ENCODE measurements around the gene APP.
"Not testable (repeated sequence)": the region's sequence is repeated elsewhere in the genome, so short reads cannot be mapped to it uniquely, and the experiment has no call there.

APP gene

GRCh38 chr21:26027696-26028095 is 142.9 kb downstream of the APP start:
- H3K9ac ChIP-seq (ENCODE audit: low read length): no peak overlapping the region
- no peaks in the 10 kb centered on the region for H3K27me3 ChIP-seq (ENCODE audit: control insufficient read depth, insufficient read depth, low read length)
- no peaks in the 10 kb centered on the region for H3K9me3 ChIP-seq (ENCODE audit: control insufficient read depth, low read depth, low read length)
- H3K27ac ChIP-seq (ENCODE audit: low read length): no peak overlapping the region
- peaks cover 9% of the 10 kb centered on the region for H3K4me1 ChIP-seq (ENCODE audit: control insufficient read depth, low read depth, low read length)
- H3K36me3 ChIP-seq (ENCODE audit: control insufficient read depth, low read depth, low read length): peaks cover 4% of the 10 kb centered on the region
- H3K4me3 ChIP-seq (ENCODE audit: low read length): no peak overlapping the region

DNA sequence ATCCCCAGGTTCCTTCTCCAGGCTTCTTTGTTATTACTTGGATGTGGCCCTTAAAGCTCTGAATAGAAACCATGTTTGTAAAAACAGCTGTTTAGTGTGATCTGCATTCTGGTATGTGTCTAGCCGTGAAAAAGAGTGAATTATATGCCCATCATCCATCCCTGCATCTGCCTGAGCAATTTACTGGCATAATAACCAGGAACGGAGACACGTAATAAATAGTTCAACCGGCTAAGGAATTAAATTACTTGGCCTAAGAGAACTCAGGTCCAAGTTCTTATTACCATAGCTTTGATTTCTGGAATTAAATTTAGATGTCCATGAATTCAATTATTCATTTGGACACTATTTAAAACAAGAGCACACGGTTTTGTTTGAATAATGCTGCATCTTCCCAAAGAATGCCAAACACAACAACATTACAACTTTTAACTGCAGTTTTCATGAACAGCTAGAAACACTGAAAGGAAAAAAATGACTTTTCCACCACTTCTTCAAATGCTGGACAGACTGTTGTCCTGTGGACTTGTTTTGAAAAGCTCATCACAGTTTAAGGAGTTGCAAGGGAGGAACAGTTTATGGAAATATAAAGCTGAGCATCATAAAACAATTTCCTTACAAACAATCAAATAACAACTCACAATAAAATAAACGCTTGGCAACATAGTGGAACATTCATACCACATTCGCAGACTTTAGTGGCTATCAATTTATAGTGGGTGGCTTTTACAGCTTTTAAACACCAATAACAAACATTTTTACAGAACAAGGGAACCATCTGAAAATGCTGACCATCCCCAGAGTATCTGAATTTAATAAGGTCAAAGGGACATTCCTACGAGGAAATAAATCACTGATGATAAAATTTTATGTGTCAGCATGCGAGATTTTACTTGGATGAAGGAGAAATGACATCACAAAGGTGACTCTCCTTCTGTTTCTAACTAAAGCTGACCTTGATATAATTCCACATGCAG is 144.7 kb downstream of the APP start:
- no peaks in the 10 kb centered on the region for H3K9me3 ChIP-seq (ENCODE audit: control insufficient read depth, low read depth, low read length)
- H3K9ac ChIP-seq (ENCODE audit: low read length): no peak overlapping the region
- no peak overlapping the region for H3K4me3 ChIP-seq (ENCODE audit: low read length)
- H3K27me3 ChIP-seq (ENCODE audit: control insufficient read depth, insufficient read depth, low read length): no peaks in the 10 kb centered on the region
- H3K36me3 ChIP-seq (ENCODE audit: control insufficient read depth, low read depth, low read length): peaks cover 15% of the 10 kb centered on the region
- peaks cover 9% of the 10 kb centered on the region for H3K4me1 ChIP-seq (ENCODE audit: control insufficient read depth, low read depth, low read length)
- no peak overlapping the region for H3K27ac ChIP-seq (ENCODE audit: low read length)

GRCh38 chr21:26023406-26023805 is 147.2 kb downstream of the APP start:
- peaks cover 24% of the 10 kb centered on the region for H3K36me3 ChIP-seq (ENCODE audit: control insufficient read depth, low read depth, low read length)
- not testable (repeated sequence) for H3K4me1 ChIP-seq (ENCODE audit: control insufficient read depth, low read depth, low read length)

GRCh38 chr21:26022598-26023337 is 147.8 kb downstream of the APP start:
- H3K4me3 ChIP-seq (ENCODE audit: low read length); H3K9me3 ChIP-seq (ENCODE audit: control insufficient read depth, low read depth, low read length); H3K4me1 ChIP-seq (ENCODE audit: control insufficient read depth, low read depth, low read length); H3K27me3 ChIP-seq (ENCODE audit: control insufficient read depth, insufficient read depth, low read length); H3K9ac ChIP-seq (ENCODE audit: low read length); H3K27ac ChIP-seq (ENCODE audit: low read length): not testable (repeated sequence)
- H3K36me3 ChIP-seq (ENCODE audit: control insufficient read depth, low read depth, low read length): peaks cover 24% of the 10 kb centered on the region

More at GRCh38 chr21:26023406-26023805, 147.2 kb downstream of the APP start:
- H3K27ac ChIP-seq (ENCODE audit: low read length); H3K4me3 ChIP-seq (ENCODE audit: low read length); H3K9ac ChIP-seq (ENCODE audit: low read length); H3K9me3 ChIP-seq (ENCODE audit: control insufficient read depth, low read depth, low read length); H3K27me3 ChIP-seq (ENCODE audit: control insufficient read depth, insufficient read depth, low read length): not testable (repeated sequence)

GRCh38 chr21:26020510-26020909 is 150.1 kb downstream of the APP start:
- Histone ChIP-seq H3K4me1 (ENCODE audit: control insufficient read depth, low read depth, low read length) (peaks cover 9% of the 10 kb centered on the region), H3K27ac (ENCODE audit: low read length) (no peak overlapping the region), H3K36me3 (ENCODE audit: control insufficient read depth, low read depth, low read length) (peaks cover 24% of the 10 kb centered on the region), H3K9ac (ENCODE audit: low read length) (no peak overlapping the region), H3K9me3 (ENCODE audit: control insufficient read depth, low read depth, low read length) (no peaks in the 10 kb centered on the region), H3K4me3 (ENCODE audit: low read length) (no peak overlapping the region), H3K27me3 (ENCODE audit: control insufficient read depth, insufficient read depth, low read length) (no peaks in the 10 kb centered on the region)

GRCh38 chr21:26020081-26020480 is 150.5 kb downstream of the APP start:
- no peaks in the 10 kb centered on the region for H3K9me3 ChIP-seq (ENCODE audit: control insufficient read depth, low read depth, low read length)
- H3K4me3 ChIP-seq (ENCODE audit: low read length): no peak overlapping the region
- no peak overlapping the region for H3K9ac ChIP-seq (ENCODE audit: low read length)
- peaks cover 9% of the 10 kb centered on the region for H3K4me1 ChIP-seq (ENCODE audit: control insufficient read depth, low read depth, low read length)
- peaks cover 24% of the 10 kb centered on the region for H3K36me3 ChIP-seq (ENCODE audit: control insufficient read depth, low read depth, low read length)
- H3K27ac ChIP-seq (ENCODE audit: low read length): no peak overlapping the region
- H3K27me3 ChIP-seq (ENCODE audit: control insufficient read depth, insufficient read depth, low read length): no peaks in the 10 kb centered on the region

- no peak overlapping the region for H3K9ac ChIP-seq (ENCODE audit: low read length)
- no peak overlapping the region for H3K27ac ChIP-seq (ENCODE audit: low read length)
- no peaks in the 10 kb centered on the region for H3K27me3 ChIP-seq (ENCODE audit: control insufficient read depth, insufficient read depth, low read length)
- peaks cover 6% of the 10 kb centered on the region for H3K4me1 ChIP-seq (ENCODE audit: control insufficient read depth, low read depth, low read length)
- H3K36me3 ChIP-seq (ENCODE audit: control insufficient read depth, low read depth, low read length): peaks cover 24% of the 10 kb centered on the region
- no peaks in the 10 kb centered on the region for H3K9me3 ChIP-seq (ENCODE audit: control insufficient read depth, low read depth, low read length)
- H3K4me3 ChIP-seq (ENCODE audit: low read length): no peak overlapping the region
Measured at GRCh38 chr21:26019236-26019635, 151.3 kb downstream of the APP start.

DNA sequence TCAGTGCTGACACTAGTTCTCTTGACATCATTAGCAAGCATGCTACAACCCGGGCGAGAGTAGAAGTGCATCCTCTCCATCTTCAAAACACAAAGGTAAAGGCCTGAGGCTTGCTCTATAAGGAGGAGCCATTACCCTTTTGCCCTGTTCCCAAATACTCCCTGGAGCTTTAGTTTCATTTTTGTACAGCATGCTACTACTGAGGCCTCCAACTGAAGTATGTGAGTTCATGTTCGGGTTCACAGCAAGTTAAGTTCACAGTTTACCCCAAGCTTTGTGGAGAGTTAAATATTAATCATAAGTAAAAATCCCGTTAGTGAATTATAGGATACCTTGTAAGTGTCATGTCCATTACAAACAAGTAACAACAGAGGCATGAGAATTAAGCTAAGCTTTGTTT is 156.6 kb downstream of the APP start:
- Histone ChIP-seq H3K27ac (ENCODE audit: low read length) (no peak overlapping the region), H3K4me3 (ENCODE audit: low read length) (no peak overlapping the region), H3K36me3 (ENCODE audit: control insufficient read depth, low read depth, low read length) (no peaks in the 10 kb centered on the region)

DNA sequence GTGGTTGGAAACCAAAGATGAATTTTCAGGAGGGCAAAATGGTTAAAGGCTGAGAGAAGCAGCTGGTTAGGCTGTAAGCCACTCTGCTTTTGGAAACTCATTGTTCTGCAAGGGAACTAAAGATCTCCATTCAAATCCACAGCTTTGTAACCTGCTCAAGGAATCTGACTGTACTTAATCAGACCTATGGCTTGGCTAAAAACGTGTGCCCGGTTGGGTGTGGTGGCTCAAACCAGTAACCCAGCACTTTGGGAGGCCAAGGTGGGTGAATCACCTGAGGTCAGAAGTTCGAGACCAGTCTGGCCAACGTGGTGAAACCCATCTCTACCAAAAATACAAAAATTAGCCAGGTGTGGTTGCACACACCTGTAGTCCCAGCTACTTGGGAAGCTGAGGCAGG is 158.1 kb downstream of the APP start:
- H3K4me3 ChIP-seq (ENCODE audit: low read length); H3K27me3 ChIP-seq (ENCODE audit: control insufficient read depth, insufficient read depth, low read length); H3K36me3 ChIP-seq (ENCODE audit: control insufficient read depth, low read depth, low read length); H3K27ac ChIP-seq (ENCODE audit: low read length); H3K9me3 ChIP-seq (ENCODE audit: control insufficient read depth, low read depth, low read length); H3K9ac ChIP-seq (ENCODE audit: low read length): not testable (repeated sequence)
- peaks cover 10% of the 10 kb centered on the region for H3K4me1 ChIP-seq (ENCODE audit: control insufficient read depth, low read depth, low read length)

More for the DNA sequence above, 156.6 kb downstream of the APP start:
- Histone ChIP-seq H3K27me3 (ENCODE audit: control insufficient read depth, insufficient read depth, low read length) (no peaks in the 10 kb centered on the region), H3K4me1 (ENCODE audit: control insufficient read depth, low read depth, low read length) (no peaks in the 10 kb centered on the region), H3K9ac (ENCODE audit: low read length) (no peak overlapping the region), H3K9me3 (ENCODE audit: control insufficient read depth, low read depth, low read length) (no peaks in the 10 kb centered on the region)

DNA sequence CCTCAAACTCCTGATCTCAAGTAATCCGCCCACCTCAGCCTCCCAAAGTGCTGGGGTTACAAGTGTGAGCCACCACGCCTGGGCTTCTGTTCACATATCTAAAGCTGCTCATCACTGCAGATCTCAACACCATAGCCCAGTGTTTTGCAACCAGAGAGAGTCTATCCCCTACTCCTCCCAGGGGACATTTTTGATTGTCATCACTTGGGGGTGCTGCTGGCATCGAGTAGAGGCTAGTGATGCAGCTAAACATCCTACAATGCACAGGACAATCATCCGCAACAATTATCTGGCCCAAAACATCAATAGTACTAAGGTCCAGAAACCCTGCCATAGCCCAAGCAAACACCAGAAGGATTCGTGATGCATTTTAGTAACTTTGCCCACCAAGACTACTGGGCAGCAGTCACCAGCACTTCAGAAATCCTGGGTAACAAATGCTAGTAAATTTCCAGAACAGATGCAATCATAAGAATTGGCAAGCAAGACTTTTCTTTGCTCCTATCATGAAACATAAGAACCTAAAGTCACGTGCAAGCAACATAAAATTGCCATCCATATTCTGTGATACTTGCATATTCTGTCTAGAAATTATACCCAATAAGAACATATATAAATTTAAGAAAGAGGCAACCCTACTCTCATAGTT is 159.2 kb downstream of the APP start:
- H3K9me3 ChIP-seq (ENCODE audit: control insufficient read depth, low read depth, low read length): no peaks in the 10 kb centered on the region
- no peaks in the 10 kb centered on the region for H3K36me3 ChIP-seq (ENCODE audit: control insufficient read depth, low read depth, low read length)
- H3K4me1 ChIP-seq (ENCODE audit: control insufficient read depth, low read depth, low read length): peaks cover 10% of the 10 kb centered on the region
- no peak overlapping the region for H3K9ac ChIP-seq (ENCODE audit: low read length)
- no peaks in the 10 kb centered on the region for H3K27me3 ChIP-seq (ENCODE audit: control insufficient read depth, insufficient read depth, low read length)
- no peak overlapping the region for H3K27ac ChIP-seq (ENCODE audit: low read length)
- no peak overlapping the region for H3K4me3 ChIP-seq (ENCODE audit: low read length)

- Histone ChIP-seq H3K27me3 (ENCODE audit: control insufficient read depth, insufficient read depth, low read length) (no peaks in the 10 kb centered on the region), H3K36me3 (ENCODE audit: control insufficient read depth, low read depth, low read length) (no peaks in the 10 kb centered on the region), H3K4me3 (ENCODE audit: low read length) (no peak overlapping the region), H3K4me1 (ENCODE audit: control insufficient read depth, low read depth, low read length) (peaks cover 20% of the 10 kb centered on the region), H3K27ac (ENCODE audit: low read length) (no peak overlapping the region), H3K9ac (ENCODE audit: low read length) (no peak overlapping the region), H3K9me3 (ENCODE audit: control insufficient read depth, low read depth, low read length) (no peaks in the 10 kb centered on the region)
Measured at GRCh38 chr21:26007951-26008498, 162.5 kb downstream of the APP start.

Measured in iPS-18a (cell line).